NCI-H2029 (cell line): ENCODE measurements around the gene NBL1.

Experiments used
- DNase-seq: peaks from one replicate; lab custom pipeline; 2025; lab: John Stamatoyannopoulos, UW

NBL1 gene, protein sequence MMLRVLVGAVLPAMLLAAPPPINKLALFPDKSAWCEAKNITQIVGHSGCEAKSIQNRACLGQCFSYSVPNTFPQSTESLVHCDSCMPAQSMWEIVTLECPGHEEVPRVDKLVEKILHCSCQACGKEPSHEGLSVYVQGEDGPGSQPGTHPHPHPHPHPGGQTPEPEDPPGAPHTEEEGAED

GRCh38 chr1:19643602-19644394 lies at the start of gene NBL1:
NBL1 (plus strand) TSS chr1:19644311; CDS start chr1:19655031, 10,720 bp downstream.
- DNase-seq = no peak

DNA sequence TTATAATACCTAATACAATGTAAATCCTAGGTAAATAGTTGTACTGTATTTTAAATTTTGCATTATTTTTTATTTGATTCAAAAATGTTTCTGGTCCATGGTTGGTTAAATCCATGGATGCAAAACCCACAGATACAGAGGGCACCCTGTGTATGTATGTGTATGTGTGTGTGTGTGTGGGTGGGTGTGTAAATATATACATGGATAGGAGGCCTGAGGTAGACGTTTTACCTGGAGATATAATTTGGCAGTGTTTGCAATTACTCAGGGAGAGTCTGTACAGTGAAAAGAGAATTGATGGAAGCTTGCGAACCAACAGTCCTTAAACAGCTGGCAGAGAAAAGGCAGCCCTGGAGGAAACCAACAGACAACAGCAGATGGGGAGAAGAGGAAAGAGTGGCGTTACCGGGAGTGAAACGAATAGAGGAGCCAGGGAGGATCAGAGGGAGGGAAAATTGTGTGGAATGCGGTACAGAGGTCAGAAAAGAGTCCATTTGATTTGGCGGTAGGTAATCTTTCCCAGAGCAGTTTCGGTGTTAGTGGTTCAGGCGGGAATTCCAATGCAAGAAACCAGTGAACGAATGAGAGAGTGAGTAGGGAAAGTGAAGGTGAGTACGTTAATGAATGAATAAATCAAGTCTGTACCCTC lies 47.9 kb upstream of the NBL1 start:
- DNase-seq = peak; percentile 36

DNA sequence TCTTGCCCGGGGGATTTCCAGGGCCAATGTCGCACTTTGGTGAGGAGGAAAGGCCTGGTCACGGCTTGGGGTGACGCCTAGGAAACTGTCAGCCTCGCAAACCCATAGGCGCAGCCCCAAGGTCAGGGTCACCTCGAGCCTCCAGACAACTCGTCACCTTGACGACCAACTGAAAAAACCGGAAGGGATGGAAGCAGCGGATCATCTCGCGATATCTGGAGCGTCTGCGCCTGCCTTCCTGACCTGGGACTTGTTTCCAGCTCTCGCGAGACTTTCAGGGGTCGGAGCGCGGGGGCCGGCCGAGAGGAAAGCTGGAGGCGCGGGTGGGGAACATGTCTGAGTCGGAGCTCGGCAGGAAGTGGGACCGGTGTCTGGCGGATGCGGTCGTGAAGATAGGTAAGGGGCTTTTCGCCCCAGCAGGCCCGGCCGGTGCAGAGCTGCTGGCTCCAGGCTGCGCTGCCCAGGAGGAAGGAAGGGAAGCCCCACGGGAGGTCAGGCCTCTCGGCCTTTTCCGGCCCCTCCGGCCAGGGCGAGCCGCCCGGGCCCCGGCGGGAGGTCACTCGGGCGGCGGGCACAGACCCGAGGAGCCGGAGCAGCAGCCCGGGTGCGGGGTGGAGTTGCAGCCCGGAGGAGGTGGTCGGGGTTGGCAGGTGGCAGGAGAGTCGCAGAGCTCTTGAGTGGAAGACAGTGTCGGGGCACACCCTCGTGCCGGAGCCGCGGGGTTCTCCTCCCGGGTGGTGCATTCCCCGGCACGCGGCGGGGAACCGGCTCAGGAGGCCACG lies 47.2 kb upstream of the NBL1 start:
- DNase-seq = peak; percentile 95

DNA sequence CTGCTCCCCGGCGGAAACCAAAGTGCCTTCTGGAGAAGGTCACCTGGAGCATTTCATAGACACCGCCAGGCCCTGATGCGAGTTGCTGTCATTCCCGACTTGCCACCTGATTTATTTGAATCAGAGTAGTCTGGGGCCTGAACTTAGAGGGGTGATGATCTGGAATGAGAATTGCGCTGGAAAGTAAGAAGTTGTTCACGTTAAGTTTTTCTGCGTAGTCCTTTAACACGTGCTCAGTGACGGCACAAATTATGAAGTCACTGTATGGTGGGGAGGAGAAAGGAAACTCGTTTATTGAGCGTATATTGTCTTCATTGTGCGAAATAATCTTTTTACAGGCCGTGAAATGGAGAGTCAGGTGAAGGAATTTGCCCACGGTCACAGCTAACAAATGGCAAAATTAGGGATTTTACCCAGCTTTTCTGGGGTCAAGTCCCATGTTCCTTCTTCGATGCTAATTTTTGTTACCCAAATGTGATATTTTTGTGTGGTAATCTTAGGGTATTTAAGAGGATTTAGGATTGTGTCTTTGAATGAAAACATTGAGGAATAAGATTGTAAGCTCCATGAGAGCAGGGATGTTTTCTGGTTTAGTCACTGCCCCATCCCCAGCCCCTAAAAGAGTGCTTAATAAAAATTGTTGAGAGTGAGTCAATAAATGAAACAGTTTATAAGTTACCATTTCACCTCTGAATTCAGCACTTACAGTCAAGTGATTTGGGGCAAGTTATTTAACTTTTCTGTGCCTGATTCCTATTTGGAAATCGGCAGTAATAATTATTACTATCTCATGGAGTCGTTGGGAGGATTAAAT lies 46.4 kb upstream of the NBL1 start:
- DNase-seq = peak; percentile 6

DNA sequence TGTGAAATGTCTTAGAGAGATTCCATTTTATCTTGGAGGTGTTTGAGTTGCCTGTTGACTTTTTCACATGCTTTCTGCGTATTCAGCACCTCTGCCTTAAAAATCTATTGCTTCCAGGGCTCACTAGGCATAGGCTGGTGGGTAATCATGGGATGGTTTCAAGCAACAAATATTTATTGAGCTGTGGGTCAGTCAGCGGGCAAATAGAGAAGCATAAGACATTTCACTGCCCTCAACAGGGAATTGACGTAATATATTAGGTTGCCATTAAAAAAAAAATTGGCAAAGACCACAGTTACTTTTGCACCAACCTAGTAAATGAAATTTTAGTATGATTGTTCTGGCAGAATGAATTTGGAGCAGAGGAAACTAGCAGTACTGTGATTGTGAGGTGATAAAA lies 44.3 kb upstream of the NBL1 start:
- DNase-seq = no peak

GRCh38 chr1:19602486-19602885 lies 41.6 kb upstream of the NBL1 start:
- DNase-seq = no peak

DNA sequence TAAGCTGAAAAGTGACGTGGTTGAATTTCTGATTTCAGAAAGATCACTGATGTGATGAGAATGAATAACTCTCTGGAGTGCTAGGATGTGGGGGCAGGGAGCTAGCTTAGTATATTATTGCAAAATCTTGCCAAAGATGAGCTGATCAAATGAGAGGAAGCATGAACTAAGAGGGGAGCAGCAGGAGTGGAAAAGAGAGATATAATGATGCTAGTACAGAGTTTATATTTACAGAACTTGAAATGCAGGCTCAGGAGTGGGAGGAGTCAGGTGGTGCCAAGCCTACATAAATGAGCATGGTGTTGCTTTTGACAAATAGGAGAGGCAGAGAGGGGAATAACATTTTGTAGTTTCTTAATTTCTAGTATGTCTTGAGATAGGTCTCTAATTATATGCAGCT lies 38.1 kb upstream of the NBL1 start:
- DNase-seq = no peak

GRCh38 chr1:19606817-19607642 lies 37.1 kb upstream of the NBL1 start:
- no peak for DNase-seq

GRCh38 chr1:19608232-19608631 lies 35.9 kb upstream of the NBL1 start:
- no peak for DNase-seq

- DNase-seq = no peak
Measured at GRCh38 chr1:19610282-19610981, 33.7 kb upstream of the NBL1 start.

DNA sequence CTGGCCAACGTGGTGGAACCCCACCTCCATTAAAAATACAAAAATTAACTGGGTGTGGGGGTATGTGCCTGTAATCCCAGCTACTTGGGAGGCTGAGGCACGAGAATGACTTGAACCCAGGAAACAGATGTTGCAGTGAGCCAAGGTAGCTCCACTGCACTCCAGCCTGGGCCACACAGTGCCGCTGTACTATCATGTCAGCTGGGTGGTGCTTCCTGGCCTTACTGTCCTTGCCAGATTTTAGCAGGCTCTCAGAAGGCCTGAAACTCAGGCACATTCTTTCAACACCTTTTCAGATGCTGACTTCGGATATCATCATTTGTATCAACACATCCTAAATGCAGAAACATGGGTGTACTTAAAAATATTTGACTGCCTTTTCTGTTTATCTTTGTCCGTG lies 31.6 kb upstream of the NBL1 start:
- DNase-seq = no peak

DNA sequence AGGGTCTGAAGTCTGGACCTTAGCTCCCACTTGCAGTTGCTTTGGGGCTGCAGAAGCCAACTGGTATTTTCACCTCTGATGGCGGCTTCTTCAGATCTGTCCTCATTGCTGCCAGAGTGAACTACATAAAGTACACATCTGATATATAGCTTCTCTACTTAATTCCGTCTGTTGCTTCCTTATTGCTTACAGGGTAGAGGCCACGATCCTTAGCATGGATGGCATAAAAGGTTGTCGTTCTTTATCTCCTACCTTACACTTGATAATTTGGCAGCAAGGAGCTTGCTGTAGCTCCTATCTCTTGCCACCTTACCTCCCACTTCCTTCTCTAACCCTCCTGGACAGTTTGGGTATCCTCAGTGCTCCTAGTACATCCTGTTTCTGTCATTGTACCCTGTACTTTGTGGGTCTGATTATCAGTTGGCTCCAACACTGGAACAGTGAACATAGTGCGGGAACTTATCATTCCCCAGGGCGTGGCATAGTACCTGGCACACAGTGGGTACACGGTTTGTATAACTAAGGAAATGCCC lies 30.9 kb upstream of the NBL1 start:
- no peak for DNase-seq

GRCh38 chr1:19615438-19615837 lies 28.7 kb upstream of the NBL1 start:
- no peak for DNase-seq

- DNase-seq = no peak
Measured at GRCh38 chr1:19616489-19616888, 27.6 kb upstream of the NBL1 start.

DNA sequence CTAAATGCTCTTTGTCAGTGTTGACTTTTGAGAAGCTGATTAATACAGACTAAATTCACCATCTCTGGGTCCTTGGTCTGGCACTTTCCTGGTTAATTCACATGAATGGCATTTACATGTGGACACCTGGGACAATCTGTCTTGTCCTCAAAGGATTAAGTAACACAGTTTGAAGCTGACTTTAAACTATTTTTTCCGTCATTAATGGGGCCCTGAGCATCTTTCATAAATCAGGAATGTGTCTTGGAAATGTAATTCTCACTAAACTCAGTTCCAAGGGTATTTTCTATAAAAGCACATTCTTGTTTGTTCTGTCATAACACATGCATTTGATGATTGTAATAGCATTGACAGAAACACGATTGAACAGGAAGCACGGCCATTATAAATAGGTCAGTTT lies 26.7 kb upstream of the NBL1 start:
- DNase-seq = no peak

DNA sequence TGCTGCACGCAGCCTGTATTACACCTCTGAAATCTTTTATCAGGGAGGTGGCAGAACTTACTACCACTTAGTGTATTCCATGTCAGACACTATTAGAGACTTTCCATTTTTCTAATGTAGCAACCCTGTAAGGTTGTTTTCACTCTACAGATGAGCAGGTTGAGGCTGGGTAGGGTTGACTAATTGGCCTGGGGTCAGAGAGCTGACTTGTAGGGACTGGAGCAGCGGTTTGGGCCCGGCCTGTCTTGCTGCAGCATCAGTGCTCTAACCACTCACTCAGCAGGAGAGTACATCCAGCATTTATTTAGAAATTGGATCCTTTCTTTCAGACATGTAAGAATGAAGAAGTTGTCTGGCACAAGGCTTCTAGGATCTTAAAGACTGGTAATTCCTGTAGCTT lies 25.7 kb upstream of the NBL1 start:
- DNase-seq = no peak

DNA sequence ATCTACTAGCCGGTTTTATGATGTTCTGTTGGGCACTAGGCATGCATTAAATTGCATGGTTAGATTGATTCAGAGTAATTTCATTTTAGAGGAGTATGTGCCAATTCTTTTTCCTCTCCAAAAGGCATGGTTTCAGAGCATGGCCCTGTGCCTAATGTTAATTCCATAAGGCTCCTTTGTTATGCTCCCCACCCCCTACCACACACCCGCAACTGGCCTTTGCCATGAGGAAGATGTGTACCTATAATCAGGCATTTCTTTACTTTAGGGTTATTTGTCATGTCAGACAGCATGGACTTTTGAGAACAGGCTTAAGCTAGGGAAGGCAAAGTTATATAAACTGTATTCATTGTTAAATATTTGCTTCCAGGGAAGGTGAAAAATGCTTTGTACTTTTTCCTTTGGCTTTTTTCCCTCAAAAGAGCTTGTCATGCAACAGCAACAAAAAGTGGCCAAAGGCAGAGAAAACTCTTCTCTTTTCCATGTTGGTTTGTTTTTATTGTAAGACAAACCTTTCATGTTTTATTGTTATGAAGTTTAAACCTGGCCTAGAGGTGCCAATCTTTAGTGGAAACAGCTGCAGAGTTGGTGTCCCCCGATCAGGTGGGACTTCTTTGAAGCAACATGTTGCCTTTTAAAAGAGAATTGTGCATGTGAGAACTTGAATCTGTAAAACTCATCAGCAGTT lies 24.3 kb upstream of the NBL1 start:
- no peak for DNase-seq

DNA sequence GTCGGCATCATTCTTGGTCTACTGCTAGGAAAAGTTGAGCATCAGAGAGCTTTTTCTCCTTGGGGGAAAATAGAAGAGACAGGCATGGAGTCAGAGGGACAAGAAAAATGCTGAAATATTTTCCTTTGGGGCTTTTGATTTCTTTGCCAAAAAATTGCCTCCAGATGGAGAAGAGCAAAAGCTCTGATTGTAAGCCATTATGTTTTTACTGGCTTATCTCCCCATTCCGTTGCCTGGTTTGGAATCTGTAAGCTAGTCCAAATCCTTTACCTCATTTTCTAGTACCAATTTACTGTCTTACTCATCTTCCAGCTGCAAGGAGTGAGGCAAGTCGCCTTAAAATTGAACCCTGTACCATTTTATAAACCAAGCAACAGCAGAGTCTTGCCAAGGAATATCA lies 23.3 kb upstream of the NBL1 start:
- no peak for DNase-seq

- DNase-seq = no peak
Measured at GRCh38 chr1:19621274-19621950, 22.7 kb upstream of the NBL1 start.
